ENCODE results near the gene ZNF581.

- TF ChIP-seq CTCF (IDR thresholded peaks at IDR 0.05) (no peak), POLR2AphosphoS5 (IDR thresholded peaks at IDR 0.05; ENCODE audit: low read depth, low read length) (no peak), REST (IDR thresholded peaks at IDR 0.05; ENCODE audit: insufficient read depth in 1 of 2, low read depth in 2 of 2, low read length in 1 of 2) (no peak)
Measured at GRCh38 chr19:55648585-55649267, 5.3 kb downstream of the ZNF581 start.
